Measurements from ENCODE around the gene ANKRD12.
A peak's percentile ranks its signal among the peaks of the same experiment; 100 is the strongest.

The ANKRD12 gene

GRCh38 chr18:9106800-9107584 is 29.6 kb upstream of the ANKRD12 start:
- DNase-seq: no peak

GRCh38 chr18:9108911-9109310 is 27.7 kb upstream of the ANKRD12 start:
- no peak for DNase-seq

GRCh38 chr18:9109523-9109922 is 27.1 kb upstream of the ANKRD12 start:
- no peak for DNase-seq

DNA sequence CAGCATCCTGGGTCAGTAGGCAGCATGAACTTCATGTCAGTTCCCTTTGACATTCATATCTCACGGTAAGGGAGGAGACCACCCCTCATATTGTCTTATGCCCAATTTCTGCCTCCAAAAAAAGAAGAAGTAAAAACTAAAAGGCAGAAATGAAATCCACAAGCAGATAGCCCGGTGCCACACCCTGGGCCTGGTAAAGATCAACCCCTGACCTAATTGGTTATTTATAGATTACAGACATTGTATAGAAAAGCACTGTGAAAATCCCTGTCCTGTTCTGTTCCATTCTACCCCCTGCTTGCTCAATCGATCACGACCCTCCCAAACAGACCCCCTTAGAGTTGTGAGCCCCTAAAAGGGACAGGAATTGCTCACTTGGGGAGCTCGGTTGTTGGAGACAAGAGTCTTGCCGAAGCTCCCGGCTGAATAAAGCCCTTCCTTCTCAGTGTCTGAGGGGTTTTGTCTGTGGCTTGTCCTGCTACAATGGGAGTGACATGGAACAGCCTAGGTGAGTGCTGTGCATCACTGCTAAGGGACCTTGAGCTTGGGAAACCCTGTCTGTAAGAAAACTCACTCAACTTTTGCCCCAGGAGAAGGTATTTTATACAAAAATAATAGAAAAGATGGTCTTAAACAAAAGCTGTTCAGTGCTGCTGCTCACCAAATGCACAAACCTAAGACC is 23.0 kb upstream of the ANKRD12 start:
- DNase-seq: no peak

DNA sequence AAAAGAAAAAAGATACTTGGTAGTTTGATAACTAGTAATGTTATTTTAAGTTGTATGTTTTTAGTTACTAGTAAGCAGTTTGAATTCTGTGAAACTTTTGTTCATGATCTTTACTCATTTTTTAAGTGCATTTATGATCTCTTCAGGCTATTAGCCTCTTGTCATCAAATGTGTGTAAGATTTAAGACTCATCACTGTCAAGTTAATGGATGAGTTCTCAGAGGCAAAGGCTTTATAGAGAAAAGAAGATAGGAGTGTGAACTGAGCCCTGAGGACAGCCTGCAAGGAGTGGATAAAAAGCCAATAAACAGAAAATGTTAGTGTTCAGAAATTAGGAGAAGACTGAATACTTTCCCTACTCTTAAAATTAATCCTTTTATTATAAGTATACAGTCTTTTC is 20.6 kb upstream of the ANKRD12 start:
- no peak for DNase-seq

DNA sequence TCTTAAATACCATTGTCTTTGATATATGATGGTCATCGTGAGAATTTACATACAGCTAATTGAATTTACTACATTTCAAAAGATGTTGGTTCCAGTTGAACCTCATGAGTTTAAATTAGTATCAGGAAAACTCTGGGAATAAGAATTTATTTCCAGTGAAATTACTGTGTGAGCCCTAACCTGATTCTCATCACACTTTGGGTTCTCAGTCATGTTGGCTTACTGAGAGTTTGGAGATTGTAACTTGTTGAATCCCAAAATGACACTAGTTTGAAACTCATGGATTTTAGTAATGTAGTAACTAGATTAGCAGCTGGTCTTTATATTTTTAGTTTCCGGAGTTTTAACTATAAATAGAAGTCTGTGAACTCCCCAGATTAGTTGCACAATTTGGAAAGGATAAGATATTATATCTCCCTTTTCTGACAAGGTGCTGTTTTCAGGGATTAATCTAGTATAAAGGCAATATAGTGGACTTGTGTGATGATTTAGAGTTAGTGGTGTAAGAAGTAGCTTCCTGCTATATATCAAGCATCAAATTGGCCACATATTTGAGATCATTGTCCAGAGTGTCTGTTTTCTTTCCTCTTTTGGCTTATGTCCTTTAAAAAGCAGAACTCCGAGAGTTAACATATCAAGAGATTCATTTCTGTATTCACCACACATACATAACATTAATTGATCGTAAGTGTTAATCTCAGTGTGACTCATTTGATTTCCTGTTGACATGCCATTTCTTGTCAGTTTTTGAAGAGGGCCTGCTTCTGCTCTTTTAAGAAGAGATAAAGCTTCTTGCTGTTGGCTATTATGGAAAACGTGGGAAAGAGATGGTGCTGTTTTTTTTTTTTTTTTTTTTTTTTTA is 18.4 kb upstream of the ANKRD12 start:
- no peak for DNase-seq

DNA sequence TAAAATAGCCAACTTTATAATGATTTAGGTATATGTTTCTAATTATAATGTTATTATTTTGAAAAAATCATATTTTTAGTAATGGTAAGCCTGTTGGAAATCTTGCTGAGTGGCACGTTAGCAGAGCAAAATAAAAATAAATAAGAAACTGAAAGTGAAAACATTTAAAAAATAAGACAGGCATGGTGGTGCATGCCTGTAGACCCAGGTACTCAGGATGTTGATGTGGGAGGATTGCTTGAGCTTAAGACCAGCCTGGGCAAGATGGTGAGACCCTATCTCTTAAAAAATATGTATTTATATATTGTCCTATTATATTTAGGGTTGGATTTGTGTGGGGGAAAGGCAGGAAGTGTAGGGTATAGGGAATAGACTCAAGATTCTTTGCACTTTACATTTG is 15.8 kb upstream of the ANKRD12 start:
- no peak for DNase-seq

DNA sequence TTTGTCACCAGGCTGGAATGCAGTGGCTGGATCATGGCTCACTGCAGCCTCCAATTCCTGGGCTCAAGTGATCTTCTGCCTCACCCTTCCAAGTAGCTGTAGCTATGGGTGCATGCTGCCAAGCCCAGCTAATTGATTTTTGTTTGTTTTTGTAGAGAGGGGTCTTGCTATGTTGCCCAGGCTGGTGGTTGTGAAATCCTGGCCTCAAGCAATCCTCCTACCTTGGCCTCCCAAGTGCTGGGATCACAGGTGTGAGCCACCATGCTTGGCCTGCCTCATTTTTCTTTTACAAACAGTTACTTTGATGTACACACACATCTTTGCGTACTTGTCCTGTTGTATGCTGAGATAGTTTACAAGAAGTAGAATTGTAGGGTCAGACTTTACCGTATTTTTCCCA is 13.1 kb upstream of the ANKRD12 start:
- no peak for DNase-seq

- DNase-seq: no peak
These were observed 11.8 kb upstream of the ANKRD12 start for GRCh38 chr18:9124824-9125223.

DNA sequence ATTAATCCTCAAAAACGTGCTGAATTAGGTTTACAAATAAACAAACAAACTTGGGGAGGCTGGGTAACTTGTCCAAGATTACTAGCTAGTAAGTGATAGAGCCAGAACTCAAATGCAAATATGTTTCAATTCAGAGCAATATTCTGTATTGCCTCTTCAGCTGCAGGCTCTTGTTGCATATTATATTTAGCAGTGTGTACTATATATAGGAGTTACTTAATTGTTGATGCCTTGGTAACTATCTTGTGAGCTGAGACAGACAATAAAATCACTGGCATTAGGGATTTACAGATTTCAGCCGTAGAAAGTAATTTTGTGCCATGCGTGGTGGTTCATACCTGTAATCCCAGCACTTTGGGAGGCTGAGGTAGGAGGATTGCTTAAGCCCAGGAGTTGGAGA is 10.2 kb upstream of the ANKRD12 start:
- no peak for DNase-seq

DNA sequence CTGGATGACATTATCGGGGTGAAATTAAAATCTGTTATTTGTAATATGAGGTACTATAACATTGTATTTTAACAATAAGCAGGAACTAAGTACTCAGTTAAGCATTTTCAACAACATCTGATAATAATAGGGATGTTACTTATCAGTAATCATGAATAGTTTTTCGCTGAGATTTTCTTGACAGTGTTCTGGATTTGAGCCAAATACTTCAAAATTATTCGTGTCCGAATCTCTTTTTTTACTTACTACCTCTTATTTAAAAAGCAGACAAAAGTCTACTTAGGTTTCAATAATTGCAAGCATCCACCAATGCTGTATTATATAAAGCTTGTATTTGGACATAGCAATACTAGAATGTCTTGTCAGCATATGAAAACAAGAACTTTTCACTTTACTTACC is 6.4 kb upstream of the ANKRD12 start:
- no peak for DNase-seq

GRCh38 chr18:9130806-9131205 is 5.8 kb upstream of the ANKRD12 start:
- no peak for DNase-seq

- no peak for DNase-seq
These were observed 4.0 kb upstream of the ANKRD12 start for GRCh38 chr18:9132628-9133027.

GRCh38 chr18:9133225-9133624 is 3.4 kb upstream of the ANKRD12 start:
- DNase-seq: no peak

DNA sequence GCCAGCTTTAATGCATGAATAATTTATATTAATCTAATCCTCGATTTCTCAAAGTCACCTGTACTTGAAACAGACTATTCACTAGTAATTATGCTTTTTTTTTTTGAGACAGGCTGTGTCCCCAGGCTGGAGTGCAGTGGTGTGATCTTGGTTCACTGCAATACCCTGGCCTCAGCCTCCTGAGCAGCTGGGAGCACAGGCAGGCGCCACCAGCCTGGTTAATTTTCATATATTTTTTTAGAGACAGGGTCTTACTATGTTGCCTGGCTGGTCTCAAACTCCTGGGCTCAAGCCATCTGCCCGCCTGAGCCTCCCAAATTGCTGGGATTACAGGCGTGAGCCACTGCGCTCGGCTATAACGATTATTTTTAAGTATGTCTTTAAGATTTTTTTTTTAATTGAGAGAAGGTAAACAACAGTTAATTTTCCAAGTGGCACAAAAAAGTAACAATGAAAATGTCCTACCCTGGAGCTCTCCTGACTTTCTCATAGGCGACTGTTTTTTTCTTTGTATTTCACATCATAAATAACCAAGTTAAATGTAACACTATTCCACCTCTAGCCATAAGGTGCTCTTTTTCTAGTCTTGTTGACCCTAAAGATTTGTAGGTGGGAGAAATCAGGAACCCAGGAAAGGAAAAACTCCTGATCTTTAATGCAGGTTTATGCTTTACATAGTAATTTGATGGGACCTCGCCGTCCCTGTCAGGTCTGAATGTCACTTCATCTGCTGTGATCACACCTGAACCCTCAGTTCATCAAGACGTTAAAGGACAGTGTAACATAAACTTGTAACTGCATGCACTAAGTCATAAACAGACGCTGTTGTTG is 1.3 kb upstream of the ANKRD12 start:
- DNase-seq: no peak

DNA sequence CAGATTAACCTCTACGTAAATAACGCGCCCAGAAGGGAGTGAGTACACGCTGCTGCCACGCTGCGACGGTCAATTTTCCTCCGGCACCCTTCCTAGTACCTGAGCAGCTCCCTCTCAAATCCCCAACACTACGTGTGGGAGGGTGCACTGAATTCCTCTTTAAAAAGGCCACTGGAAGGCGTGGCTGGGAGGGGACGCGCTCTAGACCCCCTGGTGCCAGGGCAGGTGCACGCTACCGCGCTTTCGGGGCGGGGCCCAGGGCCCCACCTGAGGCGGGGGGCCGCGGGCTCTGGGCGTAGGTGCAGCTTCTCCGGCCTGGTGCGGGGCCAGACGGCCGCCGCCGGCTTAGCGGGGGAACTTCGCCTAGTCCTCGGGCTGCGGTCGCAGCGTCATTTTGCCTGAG is 668 bp upstream of the ANKRD12 start:
- DNase-seq: peak; percentile 61

- DNase-seq: peak; percentile 75
These were observed 836 bp downstream of the ANKRD12 start for GRCh38 chr18:9137168-9138066.

DNA sequence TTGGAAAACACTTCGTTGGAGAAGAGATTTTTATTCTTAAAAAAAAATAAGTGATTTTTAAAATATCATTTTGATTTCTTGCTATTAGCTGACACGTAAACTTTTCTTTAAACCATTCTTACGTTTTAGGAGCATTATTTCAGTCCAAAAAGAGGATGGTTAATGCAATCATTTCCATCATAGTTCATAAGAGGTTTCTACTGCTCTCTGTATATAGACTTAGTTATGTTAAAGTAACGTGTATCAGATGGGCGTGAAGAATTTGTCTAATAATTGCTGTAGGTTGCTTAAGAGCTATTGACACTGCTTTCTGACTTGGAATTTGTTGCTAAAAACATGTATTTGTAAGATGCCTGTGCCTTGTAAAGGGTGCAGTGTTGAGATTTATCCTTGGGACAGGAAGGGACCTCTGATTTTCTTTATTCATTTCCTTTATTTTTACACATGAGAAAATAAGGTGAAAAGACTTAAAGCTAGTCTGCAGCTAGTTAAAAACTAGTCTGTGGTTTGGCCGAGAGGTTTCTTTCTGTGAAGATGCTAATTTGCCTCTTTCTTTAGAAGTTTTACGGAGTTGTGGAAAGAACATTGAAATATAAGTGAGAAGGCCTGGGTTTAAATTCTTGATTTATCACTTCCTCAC is 2.9 kb downstream of the ANKRD12 start:
- no peak for DNase-seq

DNA sequence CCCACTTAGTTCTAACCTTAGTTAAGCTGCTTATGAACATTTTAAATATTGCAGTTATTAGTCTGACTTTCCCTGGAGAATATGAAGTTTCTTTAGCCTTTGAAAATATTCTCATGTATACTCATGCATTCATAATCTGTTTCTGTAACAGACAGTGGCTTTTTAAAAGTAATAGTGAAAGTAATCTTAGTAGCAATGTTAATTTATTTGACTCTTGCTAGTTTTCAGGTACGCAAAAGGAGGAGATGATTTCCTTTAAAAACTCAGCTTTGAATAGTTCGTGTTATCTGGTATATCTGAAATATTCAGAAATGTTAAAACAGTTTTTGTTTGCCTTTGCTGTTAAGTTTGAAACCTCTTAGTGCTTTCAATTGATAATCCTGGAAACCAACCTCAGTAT is 3.8 kb downstream of the ANKRD12 start:
- DNase-seq: no peak

- DNase-seq: no peak
These were observed 4.4 kb downstream of the ANKRD12 start for GRCh38 chr18:9140984-9141383.

GRCh38 chr18:9146224-9146623 is 9.6 kb downstream of the ANKRD12 start:
- DNase-seq: no peak
